ENCODE data around the gene MYB. TPM values are rescaled to one million over a fixed set of nuclear protein-coding genes. Genes with fewer than 3 reads are reported as not detected.

MYB gene
- total RNA-seq, 1 donor from 2014 or later, result 0.52 TPM

GRCh38 chr6:135173989-135174484 lies 7.1 kb upstream of the MYB start:
- Histone ChIP-seq H3K27me3 (ENCODE audit: control insufficient read depth in 3 of 3, insufficient read depth in 3 of 3, low read length in 3 of 3) (no peaks in the 10 kb centered on the region), H3K27ac (ENCODE audit: low read depth, low read length) (no peak overlapping the region), H3K9ac (ENCODE audit: low read depth in 1 of 3, low read length in 3 of 3) (no peak overlapping the region)

GRCh38 chr6:135176058-135176457 lies 5.0 kb upstream of the MYB start:
- Histone ChIP-seq H3K9me3 (ENCODE audit: control insufficient read depth in 3 of 3, low read length in 3 of 3) (no peaks in the 10 kb centered on the region), H3K36me3 (ENCODE audit: control insufficient read depth in 3 of 3, insufficient read depth in 3 of 3, low read length in 3 of 3) (no peaks in the 10 kb centered on the region), H3K27me3 (ENCODE audit: control insufficient read depth in 3 of 3, insufficient read depth in 3 of 3, low read length in 3 of 3) (no peaks in the 10 kb centered on the region), H3K9ac (ENCODE audit: low read depth in 1 of 3, low read length in 3 of 3) (no peak overlapping the region), H3K4me3 (ENCODE audit: low read length in 3 of 3) (no peak overlapping the region), H3K27ac (ENCODE audit: low read depth, low read length) (no peak overlapping the region), H3K4me1 (ENCODE audit: control insufficient read depth in 3 of 3, insufficient read depth in 3 of 3, low read length in 3 of 3) (no peaks in the 10 kb centered on the region)

More at GRCh38 chr6:135173989-135174484, 7.1 kb upstream of the MYB start:
- H3K9me3 ChIP-seq (ENCODE audit: control insufficient read depth in 3 of 3, low read length in 3 of 3), result no peaks in the 10 kb centered on the region
- no peaks in the 10 kb centered on the region for H3K4me1 ChIP-seq (ENCODE audit: control insufficient read depth in 3 of 3, insufficient read depth in 3 of 3, low read length in 3 of 3)
- H3K4me3 ChIP-seq (ENCODE audit: low read length in 3 of 3), result no peak overlapping the region
- H3K36me3 ChIP-seq (ENCODE audit: control insufficient read depth in 3 of 3, insufficient read depth in 3 of 3, low read length in 3 of 3), result no peaks in the 10 kb centered on the region

GRCh38 chr6:135176464-135176863 lies 4.6 kb upstream of the MYB start:
- no peaks in the 10 kb centered on the region for H3K27me3 ChIP-seq (ENCODE audit: control insufficient read depth in 3 of 3, insufficient read depth in 3 of 3, low read length in 3 of 3)
- H3K9ac ChIP-seq (ENCODE audit: low read depth in 1 of 3, low read length in 3 of 3), result no peak overlapping the region
- no peak overlapping the region for H3K4me3 ChIP-seq (ENCODE audit: low read length in 3 of 3)
- H3K4me1 ChIP-seq (ENCODE audit: control insufficient read depth in 3 of 3, insufficient read depth in 3 of 3, low read length in 3 of 3), result peaks cover under 1% of the 10 kb centered on the region in 3 donors
- H3K36me3 ChIP-seq (ENCODE audit: control insufficient read depth in 3 of 3, insufficient read depth in 3 of 3, low read length in 3 of 3), result no peaks in the 10 kb centered on the region
- H3K27ac ChIP-seq (ENCODE audit: low read depth, low read length), result no peak overlapping the region
- no peaks in the 10 kb centered on the region for H3K9me3 ChIP-seq (ENCODE audit: control insufficient read depth in 3 of 3, low read length in 3 of 3)

DNA sequence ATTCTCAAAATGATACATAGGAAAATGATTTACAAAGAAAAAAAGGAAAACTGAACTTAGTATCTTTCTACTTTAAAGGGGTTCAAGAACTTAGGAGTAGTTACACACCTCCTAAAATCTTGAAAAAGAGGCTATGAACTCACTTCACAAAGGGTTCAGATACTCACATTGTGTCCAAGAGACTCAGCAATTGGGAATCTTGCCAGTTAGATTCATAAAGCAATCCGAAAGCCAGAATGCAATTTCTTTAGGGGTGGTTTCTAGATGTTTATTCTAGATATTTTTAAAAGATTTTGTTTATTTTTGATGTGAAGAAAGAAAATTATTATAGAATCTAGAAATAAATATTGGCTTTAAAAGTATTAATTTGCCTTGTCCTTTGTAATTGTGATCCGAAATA lies 1.7 kb upstream of the MYB start:
- Histone ChIP-seq H3K27ac (ENCODE audit: low read depth, low read length) (no peak overlapping the region), H3K36me3 (ENCODE audit: control insufficient read depth in 3 of 3, insufficient read depth in 3 of 3, low read length in 3 of 3) (no peaks in the 10 kb centered on the region), H3K27me3 (ENCODE audit: control insufficient read depth in 3 of 3, insufficient read depth in 3 of 3, low read length in 3 of 3) (peaks cover 18 to 29% (median 22%) of the 10 kb centered on the region in 3 donors), H3K4me1 (ENCODE audit: control insufficient read depth in 3 of 3, insufficient read depth in 3 of 3, low read length in 3 of 3) (peaks cover 20 to 23% (median 21%) of the 10 kb centered on the region in 3 donors), H3K9me3 (ENCODE audit: control insufficient read depth in 3 of 3, low read length in 3 of 3) (no peaks in the 10 kb centered on the region), H3K4me3 (ENCODE audit: low read length in 3 of 3) (no peak overlapping the region), H3K9ac (ENCODE audit: low read depth in 1 of 3, low read length in 3 of 3) (no peak overlapping the region)

GRCh38 chr6:135179920-135180541 lies 1.1 kb upstream of the MYB start:
- Histone ChIP-seq H3K9ac (ENCODE audit: low read depth in 1 of 3, low read length in 3 of 3) (no peak overlapping the region), H3K36me3 (ENCODE audit: control insufficient read depth in 3 of 3, insufficient read depth in 3 of 3, low read length in 3 of 3) (no peaks in the 10 kb centered on the region), H3K9me3 (ENCODE audit: control insufficient read depth in 3 of 3, low read length in 3 of 3) (no peaks in the 10 kb centered on the region), H3K4me1 (ENCODE audit: control insufficient read depth in 3 of 3, insufficient read depth in 3 of 3, low read length in 3 of 3) (peaks cover 20 to 23% (median 21%) of the 10 kb centered on the region in 3 donors), H3K27me3 (ENCODE audit: control insufficient read depth in 3 of 3, insufficient read depth in 3 of 3, low read length in 3 of 3) (peaks cover 20 to 31% (median 24%) of the 10 kb centered on the region in 3 donors), H3K4me3 (ENCODE audit: low read length in 3 of 3) (peak overlapping the region in 1 of 3 donors; percentile 67), H3K27ac (ENCODE audit: low read depth, low read length) (no peak overlapping the region)

- no peaks in the 10 kb centered on the region for H3K36me3 ChIP-seq (ENCODE audit: control insufficient read depth in 3 of 3, insufficient read depth in 3 of 3, low read length in 3 of 3)
- H3K9ac ChIP-seq (ENCODE audit: low read depth in 1 of 3, low read length in 3 of 3), result peak overlapping the region in 2 of 3 donors; percentile 41 to 52
- peaks cover 20 to 23% (median 21%) of the 10 kb centered on the region in 3 donors for H3K4me1 ChIP-seq (ENCODE audit: control insufficient read depth in 3 of 3, insufficient read depth in 3 of 3, low read length in 3 of 3)
- peak overlapping the region; percentile 63 to 72 (median 72) for H3K4me3 ChIP-seq (ENCODE audit: low read length in 3 of 3)
- no peak overlapping the region for H3K27ac ChIP-seq (ENCODE audit: low read depth, low read length)
- peaks cover 20 to 44% (median 36%) of the 10 kb centered on the region in 3 donors for H3K27me3 ChIP-seq (ENCODE audit: control insufficient read depth in 3 of 3, insufficient read depth in 3 of 3, low read length in 3 of 3)
- no peaks in the 10 kb centered on the region for H3K9me3 ChIP-seq (ENCODE audit: control insufficient read depth in 3 of 3, low read length in 3 of 3)
These were observed 394 bp downstream of the MYB start for GRCh38 chr6:135181333-135182070.

DNA sequence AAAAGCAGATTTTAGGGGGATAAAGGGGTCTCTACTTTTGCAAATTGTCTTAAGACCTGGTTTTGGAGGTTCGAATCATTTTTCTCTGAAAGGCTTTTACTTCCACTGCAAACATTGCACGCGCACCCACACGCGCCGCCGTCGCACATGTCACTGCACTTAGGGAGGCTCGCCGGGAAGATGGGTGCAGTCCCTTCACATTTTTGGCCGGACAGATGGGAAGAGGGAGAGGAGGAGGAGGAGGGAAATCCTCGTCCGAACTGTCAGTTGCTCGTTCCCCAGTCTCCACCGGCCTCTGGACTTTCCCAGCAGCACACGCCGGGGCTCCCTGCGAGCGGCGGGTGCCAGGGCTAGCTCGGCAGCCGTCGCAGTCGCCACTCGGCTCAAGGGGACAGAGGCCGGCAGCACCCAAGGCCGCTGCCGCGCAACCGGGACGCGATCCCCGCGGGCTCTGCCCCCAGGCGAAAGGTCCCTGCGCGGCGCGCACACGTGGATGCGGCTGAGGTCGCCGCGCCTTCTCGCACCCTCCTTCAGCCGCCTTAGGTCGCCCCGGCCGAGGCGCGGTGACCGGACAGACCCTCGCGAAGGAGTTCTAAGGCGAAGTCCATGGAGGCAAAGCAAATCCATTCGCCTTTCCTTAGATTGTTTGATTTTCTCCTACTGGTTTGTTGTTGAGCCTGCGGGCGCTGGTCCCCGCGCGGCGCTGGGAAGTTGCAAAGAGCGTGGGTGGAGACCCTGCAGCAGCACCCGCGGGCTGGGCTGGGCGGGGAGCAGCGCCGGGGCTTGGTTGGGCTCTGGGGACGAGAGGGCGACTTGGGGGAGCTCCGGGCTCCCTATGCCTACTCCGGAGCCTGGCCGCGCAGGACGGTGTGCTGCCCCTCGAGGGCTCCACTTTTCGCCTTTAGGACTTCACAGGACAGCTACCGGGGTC lies 1.2 kb downstream of the MYB start:
- H3K4me1 ChIP-seq (ENCODE audit: control insufficient read depth in 3 of 3, insufficient read depth in 3 of 3, low read length in 3 of 3), result peaks cover 20 to 23% (median 21%) of the 10 kb centered on the region in 3 donors
- H3K27me3 ChIP-seq (ENCODE audit: control insufficient read depth in 3 of 3, insufficient read depth in 3 of 3, low read length in 3 of 3), result peaks cover 20 to 48% (median 36%) of the 10 kb centered on the region in 3 donors
- no peaks in the 10 kb centered on the region for H3K9me3 ChIP-seq (ENCODE audit: control insufficient read depth in 3 of 3, low read length in 3 of 3)
- H3K36me3 ChIP-seq (ENCODE audit: control insufficient read depth in 3 of 3, insufficient read depth in 3 of 3, low read length in 3 of 3), result no peaks in the 10 kb centered on the region
- peak overlapping the region in 2 of 3 donors; percentile 50 to 52 for H3K9ac ChIP-seq (ENCODE audit: low read depth in 1 of 3, low read length in 3 of 3)
- H3K27ac ChIP-seq (ENCODE audit: low read depth, low read length), result no peak overlapping the region
- H3K4me3 ChIP-seq (ENCODE audit: low read length in 3 of 3), result peak overlapping the region; percentile 63 to 72 (median 72)

GRCh38 chr6:135183002-135183531 lies 2.0 kb downstream of the MYB start:
- H3K9ac ChIP-seq (ENCODE audit: low read depth in 1 of 3, low read length in 3 of 3), result peak overlapping the region in 2 of 3 donors; percentile 33 to 36
- H3K27me3 ChIP-seq (ENCODE audit: control insufficient read depth in 3 of 3, insufficient read depth in 3 of 3, low read length in 3 of 3), result peaks cover 20 to 48% (median 36%) of the 10 kb centered on the region in 3 donors
- peaks cover 20 to 23% (median 21%) of the 10 kb centered on the region in 3 donors for H3K4me1 ChIP-seq (ENCODE audit: control insufficient read depth in 3 of 3, insufficient read depth in 3 of 3, low read length in 3 of 3)

More at GRCh38 chr6:135183002-135183531, 2.0 kb downstream of the MYB start:
- H3K36me3 ChIP-seq (ENCODE audit: control insufficient read depth in 3 of 3, insufficient read depth in 3 of 3, low read length in 3 of 3), result no peaks in the 10 kb centered on the region
- H3K27ac ChIP-seq (ENCODE audit: low read depth, low read length), result no peak overlapping the region
- H3K4me3 ChIP-seq (ENCODE audit: low read length in 3 of 3), result peak overlapping the region; percentile 39 to 72 (median 53)
- no peaks in the 10 kb centered on the region for H3K9me3 ChIP-seq (ENCODE audit: control insufficient read depth in 3 of 3, low read length in 3 of 3)

Measured in skeletal muscle tissue (tissue), 4 donors.